HG03378 (cell line): ENCODE measurements around the gene PCF11.
"Not testable (repeated sequence)": the region's sequence is repeated elsewhere in the genome, so short reads cannot be mapped to it uniquely, and the experiment has no call there.

Source experiments
- ATAC-seq: cut with Tn5 transposase; IDR thresholded peaks from one replicate; pipeline ENCODE4 v1.9.1; 2021; ENCODE audit warnings: mild to moderate bottlenecking, moderate library complexity; ENCODE audit not compliant: unreplicated experiment

The PCF11 gene

DNA sequence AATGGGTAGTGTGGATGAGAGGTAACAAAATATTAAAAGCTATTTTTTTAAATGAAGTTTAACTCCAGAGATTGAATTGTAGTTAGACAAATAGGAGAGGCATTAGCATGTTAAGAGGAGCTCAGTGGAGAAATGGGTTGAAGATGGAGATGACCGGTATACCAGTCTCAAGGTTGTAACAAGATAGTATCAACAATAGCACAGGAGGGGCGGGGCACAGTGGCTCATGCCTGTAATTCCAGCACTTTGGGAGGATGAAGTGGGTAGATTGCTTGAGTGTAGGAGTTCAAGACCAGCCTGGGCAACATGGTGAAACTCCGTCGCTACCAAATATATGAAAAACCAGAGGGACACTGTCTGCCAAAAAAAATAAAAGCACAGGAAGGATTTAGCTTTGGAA lies 30.5 kb downstream of the PCF11 start:
- no peak for ATAC-seq

DNA sequence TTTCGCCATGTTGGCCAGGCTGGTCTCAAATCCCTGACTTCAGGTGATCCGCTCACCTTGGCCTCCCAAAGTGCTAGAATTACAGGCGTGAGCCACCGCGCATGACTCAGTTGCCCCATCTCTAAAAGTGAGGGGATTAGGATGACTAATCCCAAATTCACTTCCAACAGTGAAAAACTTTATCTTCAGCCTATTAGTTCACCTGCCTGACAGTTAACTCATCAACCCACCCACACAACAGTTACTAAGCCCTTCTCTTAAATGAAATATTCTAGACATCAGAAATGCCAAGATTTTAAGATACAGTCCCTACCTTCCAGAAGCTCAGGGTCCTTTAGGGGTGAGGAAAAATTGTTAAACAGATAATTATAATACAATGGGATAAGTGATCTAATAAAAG lies 34.6 kb downstream of the PCF11 start:
- ATAC-seq: no peak

DNA sequence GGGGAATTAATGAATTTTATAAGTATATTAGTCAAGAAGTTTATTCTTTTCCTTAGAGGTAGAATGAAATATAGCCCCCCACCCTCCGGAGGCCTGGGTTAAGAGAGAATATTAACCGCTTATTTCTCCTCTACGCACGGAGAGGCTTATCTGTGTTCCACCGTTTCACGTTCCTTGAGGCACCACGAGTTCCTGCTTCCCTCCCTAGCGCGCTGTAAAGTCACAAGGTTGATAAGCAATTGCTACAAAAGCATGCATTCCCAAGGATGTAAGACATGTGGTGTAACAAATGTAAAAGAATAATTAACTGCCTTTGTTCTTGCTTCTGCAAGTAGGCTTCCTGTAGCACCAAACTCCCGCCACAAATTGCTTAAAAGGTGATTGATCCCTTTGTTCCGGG lies 35.1 kb downstream of the PCF11 start:
- ATAC-seq: no peak

DNA sequence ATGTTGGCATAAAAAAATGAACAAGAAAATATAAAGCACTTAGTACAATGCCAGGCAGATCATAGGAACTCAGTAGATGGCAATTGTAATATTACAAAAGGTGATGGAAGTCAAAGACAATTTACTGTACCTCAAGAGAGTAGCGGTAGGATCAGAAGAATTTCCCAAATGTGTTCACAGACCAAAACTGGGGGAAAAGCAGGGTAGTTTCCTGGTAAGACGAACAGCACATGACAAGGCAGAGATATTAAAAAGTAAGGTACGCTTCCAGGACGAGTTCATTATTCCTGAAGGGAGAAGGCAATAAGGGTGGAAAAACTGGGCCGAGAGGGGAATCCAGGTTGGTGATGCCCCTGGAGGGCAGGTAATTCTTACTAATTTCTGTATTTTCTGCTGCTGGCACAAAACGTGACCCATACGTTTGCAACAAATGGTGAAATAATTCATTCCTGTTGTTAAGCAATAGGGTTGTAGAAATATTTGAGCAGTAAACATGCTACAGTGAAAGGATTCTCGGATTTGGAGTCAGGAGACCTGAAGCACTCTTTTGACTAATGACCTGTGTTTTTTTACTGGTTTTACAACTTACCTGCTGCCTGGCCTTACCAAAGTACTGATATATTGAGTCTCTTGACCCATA lies 35.8 kb downstream of the PCF11 start:
- ATAC-seq: no peak

DNA sequence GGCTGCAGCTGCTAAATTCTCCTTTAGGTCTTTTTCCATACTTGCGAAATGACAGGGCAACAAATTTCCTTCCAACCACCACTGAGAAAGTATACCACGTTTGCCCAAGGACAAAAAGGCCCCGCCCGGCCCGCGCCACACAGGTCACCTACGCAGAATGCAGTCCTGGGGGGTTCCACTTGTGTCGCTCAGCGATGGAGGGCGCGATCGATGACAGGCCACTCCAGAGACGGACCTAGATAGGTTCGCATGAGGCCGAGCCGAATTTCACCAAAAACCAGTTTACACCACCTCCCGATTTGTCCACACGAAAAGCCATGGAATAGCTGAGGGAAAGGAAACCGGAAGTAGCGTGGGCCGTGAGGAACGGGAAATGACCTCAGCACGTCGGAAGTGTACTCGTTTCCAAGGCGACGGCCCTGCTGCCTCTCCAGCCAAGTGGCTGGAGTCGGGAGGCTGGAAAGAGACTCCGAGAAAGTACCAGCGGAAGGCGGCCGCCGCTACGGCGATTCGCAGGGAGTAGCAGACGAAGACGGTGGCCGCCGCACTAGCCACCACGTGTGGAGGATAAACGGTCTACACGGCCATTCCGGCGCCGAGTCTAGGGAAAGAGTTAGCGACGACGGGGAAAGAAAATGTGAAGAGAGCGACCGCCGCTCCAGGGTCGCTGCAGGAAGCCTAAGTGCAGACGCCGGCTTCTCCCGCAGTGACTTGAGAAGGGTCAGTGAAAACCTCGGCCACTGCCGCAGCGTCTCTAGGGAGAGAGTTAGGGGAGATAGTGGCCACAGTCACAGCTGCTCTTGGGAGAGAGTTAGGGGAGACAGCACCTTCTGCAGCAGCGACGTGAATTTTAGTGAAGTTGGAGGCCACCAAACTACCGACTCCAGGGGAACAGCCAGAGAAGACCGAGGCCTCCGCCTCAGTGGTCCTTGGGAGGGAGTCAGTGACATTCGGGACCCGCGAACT lies 36.7 kb downstream of the PCF11 start, which contains the start of gene ANKRD42:
Gene ANKRD42, plus strand, starts transcription at position 398 of the 966 bp plus-strand sequence. CDS start 959 bp downstream, outside the sequence.
- ATAC-seq: peak; percentile 90

DNA sequence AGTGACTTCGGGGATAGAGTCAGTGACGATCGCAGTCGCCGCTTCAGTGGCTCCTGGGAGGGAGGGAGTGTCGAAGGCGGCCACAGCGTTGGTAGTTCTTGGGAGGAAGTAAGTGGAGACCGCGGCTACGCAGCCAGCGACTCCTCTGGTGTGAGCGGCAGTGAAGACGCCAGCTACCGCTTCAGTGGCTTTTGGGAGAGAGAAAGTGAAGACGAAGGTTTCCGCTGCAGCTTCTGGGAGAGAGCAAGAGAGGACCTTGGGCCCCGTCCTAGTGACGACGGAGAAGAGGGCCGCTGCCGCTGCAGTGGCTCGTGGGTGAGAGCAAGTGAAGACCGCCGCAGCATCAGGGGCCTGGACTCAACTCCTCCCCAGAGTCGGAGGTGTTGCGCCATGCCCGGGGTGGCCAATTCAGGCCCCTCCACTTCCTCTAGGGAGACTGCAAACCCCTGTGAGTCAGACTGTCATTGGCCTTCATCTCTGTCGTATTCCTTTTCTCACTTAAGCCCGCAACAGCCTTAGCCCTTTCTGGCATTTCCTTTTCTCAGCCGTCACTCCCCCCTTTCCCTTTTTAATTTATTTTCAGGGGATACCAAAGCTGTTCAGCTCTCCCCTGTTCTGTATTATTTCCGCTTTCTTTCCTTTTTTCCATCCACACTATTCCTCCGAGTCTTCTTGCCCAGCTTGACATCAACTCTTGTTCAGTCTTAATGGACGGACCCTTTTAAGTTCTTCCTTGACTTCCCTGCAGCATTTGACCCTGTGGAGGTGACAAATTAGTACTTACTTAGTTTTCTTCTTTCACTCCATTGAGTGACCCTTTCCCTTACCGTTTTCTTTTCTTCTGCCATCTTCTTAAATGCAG lies 37.6 kb downstream of the PCF11 start:
- peak; percentile 48 for ATAC-seq

DNA sequence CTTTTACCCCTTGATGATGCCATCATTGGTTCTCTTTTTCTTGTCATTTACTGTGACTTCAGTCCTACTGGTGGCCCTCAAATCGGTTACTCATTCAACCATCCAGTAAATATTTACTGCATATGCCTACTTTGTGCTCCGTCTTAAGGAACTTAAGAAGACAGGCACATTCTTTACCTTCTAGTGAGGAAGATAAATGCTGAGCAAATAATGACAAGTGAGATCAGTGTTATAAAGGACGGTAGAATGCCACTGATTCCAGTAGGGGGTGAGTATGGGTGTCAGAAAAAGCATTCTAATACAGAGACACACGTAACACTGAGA lies 38.2 kb downstream of the PCF11 start:
- no peak for ATAC-seq

DNA sequence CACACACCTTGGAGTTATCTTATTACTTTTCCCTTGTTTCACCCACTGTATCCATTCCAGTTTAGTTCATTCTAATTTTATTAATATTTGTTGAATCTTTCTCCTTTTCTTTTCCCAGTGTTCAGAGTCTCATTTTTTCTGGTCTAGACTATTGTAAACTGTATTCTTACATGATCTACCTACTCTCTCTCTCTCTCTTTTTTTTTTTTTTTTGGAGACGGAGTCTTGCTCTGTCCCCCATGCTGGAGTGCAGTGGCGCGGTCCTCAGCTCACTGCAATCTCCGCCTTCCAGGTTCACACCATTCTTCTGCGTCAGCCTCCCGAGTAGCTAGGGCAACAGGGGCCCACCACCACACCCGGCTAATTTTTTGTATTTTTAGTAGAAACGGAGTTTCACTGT lies 38.7 kb downstream of the PCF11 start:
- no peak for ATAC-seq

DNA sequence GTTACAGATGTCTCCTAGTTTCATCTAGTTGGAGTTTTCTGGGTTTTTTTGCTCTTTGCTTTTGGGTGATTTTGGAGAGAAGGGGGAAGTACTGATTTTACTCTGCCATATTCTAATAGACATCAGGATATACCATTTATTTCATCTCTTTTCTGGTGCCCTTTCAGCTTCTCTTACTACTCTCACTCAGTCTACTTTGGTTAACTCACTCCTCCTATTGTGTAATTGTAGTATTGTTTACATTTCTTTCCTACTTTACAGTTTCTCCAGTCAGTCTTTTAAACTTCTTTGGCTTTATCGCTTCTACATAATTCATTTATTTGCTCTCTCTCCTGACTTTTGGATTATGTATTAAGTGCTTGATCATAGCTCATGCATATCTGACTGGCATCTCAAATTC lies 43.1 kb downstream of the PCF11 start:
- ATAC-seq: no peak

DNA sequence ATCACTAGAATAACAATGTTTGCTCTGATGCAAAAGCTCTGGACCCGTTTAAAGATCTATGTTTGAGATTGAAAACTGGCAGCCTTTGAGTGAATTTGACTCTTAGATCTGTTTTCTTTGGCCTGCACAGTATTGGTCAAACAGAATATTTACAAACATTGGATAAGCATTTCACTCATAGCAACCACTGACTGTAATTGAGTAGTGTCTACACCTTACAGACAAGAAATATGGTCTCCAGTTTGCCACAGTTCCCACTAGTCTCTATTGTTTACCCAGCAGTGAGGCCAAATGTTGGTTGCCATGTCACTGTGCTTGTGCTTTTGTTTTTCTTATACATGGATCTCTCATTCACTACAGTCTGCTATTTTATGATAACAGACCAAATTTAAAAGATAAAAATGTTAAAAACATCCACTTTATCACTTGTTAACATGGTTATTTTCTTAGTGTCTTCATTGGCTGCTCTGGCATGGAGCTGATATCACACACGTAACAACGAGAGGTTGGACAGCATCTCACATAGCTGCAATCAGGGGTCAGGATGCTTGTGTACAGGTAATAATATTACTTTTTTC lies 48.8 kb downstream of the PCF11 start:
- ATAC-seq: no peak

DNA sequence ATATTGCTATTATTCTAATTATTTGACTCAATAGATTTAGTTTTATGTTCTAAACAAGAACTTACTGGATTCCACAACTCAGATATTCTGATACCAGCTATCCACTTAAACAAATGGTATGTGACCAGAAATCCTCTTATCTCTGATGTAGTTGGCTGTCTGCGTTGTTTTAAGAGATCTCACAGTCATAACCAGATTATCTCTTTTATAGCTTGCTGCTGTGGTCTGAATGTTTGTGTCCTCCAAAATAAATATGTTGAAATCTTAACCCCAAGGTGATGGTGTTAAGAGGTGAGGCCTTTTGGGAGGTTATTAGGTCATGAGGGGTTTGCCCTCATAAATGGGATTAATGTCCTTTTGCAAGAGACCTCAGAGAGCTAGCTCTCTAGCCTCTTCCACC lies 49.3 kb downstream of the PCF11 start:
- no peak for ATAC-seq

DNA sequence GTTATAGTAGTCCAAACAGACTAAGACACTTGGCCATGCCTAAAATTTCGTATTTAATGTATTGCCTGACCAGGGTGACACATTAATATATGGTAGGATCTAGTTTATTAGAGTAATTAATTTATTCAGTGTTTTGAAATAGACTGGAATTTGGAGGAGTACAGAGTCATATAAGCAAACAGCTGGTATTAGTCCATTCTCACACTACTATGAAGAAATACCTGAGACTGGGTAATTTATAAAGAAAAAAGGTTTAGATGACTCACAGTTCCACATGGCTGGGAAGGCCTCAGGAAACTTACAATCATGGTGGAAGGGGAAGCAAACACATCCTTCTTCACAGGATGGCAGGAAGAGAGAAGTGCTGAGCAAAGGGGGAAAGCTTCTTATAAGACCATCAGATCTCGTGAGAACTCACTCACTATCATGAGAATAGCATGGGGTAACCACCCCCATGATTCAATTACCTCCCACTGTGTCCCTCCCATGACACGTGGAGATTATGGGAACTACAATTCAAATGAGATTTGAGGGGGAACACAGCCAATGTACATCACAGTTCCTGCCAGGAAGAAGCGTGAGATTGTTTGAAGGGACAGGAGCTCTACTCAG lies 49.9 kb downstream of the PCF11 start:
- ATAC-seq: not testable (repeated sequence)

DNA sequence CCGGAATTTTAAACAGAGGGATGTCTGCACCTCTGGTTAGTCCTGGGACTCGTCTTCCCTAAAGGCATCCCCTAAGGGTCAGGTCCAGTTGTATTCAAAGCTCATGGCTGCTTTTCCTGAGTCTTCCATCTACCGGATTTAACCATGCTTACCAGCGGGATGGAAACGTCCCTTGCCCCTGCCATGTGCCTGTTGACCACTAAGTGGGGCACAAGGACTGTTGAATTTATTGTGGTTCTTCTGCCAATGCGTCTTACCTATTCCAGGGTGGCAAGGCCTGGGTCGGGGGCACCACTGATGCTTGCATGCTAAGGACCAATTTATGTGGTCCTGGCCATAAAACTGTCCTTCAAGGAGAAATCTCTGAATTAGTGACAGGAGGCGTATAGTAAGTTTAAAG lies 62.2 kb downstream of the PCF11 start:
- no peak for ATAC-seq

DNA sequence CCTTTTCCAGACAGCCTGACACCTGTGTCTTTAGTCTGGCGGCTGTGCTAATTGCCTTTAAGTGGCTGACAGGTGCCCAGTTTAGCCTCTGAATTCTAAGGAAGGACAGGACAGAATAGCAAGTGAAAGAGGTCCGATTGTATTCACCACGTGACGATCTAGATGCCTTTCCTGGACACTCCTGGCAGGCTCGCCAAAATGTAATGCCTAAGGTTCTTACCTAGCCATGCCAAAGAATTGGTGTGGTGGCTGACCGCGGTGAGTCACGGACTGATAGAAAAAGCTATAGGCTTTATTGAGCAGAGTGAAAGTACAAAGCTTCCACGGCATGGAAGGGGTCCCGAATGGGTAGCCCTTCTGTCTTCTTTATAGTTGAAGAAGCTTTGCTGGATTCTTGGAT lies 63.3 kb downstream of the PCF11 start:
- no peak for ATAC-seq

DNA sequence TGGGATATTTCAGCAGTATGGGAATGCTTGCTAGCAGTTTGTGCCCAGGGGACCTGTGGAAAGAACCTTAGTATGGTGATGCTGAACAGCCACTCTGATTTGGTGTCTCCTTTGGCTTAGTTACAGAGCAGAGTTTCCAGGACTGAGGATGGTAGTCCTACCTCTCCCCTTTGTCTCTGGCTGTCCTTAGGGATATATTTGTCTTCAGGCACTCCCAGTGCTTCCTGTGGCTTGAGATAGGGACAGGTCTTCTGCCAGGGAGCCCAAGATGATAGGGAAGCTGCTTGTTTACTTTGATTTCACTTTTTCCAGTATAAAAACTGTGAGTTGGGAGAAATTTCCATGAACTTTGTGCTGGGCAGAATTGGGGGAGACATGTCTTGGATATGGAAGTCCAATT lies 64.8 kb downstream of the PCF11 start:
- ATAC-seq: no peak

DNA sequence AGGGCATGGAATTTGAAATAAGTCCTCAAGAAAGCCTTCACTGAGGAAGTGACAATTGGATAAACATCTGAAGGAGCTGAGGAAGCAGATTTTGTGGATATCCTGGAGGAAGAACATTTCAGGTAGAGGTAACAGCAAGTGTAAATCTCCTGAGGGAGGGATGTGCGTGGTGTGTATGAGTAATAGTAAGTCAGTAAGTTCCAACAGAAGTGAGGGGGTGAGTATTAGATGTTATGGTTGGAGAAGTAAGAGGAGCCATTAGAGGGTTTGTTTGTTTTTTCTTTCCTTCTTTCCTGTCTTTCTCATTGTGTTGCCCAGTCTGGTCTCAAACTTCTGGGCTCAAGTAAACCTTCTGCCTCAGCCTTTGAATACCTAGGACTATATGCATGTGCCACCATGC lies 65.6 kb downstream of the PCF11 start:
- ATAC-seq: no peak

DNA sequence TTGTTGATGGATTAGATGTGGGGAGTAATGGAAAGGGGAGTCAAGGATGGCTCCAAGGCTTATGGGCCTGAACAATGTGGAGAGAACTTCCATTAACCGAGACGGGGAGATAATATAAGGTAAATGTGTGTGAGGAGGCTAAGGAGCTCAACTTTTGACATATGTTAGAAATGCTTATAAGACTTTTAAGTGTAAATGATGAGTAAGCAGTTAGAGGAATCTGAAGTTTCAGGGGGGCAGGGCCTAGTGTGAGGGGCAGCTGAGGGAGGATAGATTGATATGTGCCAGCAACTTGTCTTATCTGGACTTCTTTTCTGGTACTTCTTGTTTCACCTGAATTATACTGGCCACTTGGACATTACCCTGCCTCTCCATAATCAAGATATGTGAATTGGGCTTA lies 66.5 kb downstream of the PCF11 start:
- ATAC-seq: no peak

DNA sequence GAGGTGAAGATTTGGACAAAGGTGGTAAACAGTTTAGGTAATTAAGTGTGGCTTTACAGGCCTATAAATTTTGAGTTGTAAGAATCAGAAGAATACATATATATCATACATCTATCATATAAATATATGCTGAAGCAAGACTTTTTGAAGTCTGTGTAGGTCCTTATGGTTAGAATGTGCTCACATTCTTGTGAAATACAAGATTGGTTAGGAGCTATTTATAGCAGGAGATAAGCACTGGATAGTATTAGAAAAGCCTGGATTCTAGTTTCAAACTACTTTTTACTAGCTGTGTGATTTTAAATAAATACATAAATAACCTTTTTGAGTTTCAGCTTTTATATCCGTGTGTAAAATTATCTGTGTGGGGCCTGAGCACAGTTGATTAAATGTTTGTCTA lies 78.9 kb downstream of the PCF11 start:
- ATAC-seq: no peak
